SK-N-SH (cell line): ENCODE measurements around the gene RAPGEF1.

Source experiments
- CTCF ChIP-seq: fragments of 200-600 bp; sonication (generic); IDR thresholded peaks from 2 replicates; pipeline ENCODE4 v1.6.1; 2017; ENCODE audit warnings: antibody characterized with exemption, mild to moderate bottlenecking, moderate library complexity
- TEAD4 ChIP-seq: IDR thresholded peaks from 2 replicates; pipeline ENCODE4 v1.4.0; 2012; ENCODE audit warnings: mild to moderate bottlenecking, borderline replicate concordance; ENCODE audit not compliant: insufficient read depth

GRCh38 chr9:131534721-131535237 lies 205.1 kb downstream of the RAPGEF1 start:
- TF ChIP-seq TEAD4 (no peak), CTCF (no peak)
